CD4-positive, alpha-beta T cell treated with Interleukin-10 for 1 hour (primary cell): ENCODE results near the gene MOSMO.
"Not testable (repeated sequence)": the region's sequence is repeated elsewhere in the genome, so short reads cannot be mapped to it uniquely, and the experiment has no call there.

Experiments used
- DNase-seq: peaks from one replicate; pipeline ENCODE4 v3.0.0-alpha.2; 2020

MOSMO gene

DNA sequence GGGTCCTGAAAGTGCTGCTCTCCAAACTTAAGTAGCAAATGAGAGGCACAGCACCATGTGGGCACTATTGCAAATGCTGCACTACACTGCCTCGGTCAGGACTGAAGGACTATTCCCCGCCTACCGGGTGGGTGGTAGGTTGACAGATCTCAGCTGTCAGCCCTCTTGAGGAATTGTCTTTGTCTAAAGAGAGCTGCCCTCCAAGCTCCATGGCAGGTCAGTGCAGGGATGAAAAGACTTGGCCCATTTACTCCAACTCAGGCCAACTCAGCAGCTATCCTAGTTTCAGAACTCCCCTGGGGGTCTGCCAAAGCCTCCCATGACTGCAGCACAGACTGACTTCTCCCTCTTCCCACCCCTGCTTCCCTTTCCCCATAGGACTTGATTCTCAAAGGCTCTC, 3.6 kb upstream of the MOSMO start:
- no peak for DNase-seq

DNA sequence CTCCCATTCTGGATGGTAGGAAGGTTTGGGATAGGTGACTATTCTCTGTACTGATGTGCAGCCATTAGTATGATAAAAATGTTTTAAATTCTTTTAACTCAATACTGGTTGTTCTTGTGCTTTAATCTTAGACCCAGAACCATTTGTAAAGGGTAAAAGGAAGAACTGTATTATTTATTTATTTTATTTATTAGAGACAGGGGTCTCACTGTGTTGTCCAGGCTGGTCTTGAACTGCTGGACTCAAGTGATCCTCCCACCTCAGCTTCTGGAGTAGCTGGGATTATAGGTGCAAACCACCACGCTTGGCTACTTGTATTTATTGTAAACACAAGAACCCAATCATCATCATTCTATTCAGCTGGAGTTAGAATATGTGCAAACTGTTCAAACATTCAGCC, 2.2 kb upstream of the MOSMO start:
- no peak for DNase-seq

DNA sequence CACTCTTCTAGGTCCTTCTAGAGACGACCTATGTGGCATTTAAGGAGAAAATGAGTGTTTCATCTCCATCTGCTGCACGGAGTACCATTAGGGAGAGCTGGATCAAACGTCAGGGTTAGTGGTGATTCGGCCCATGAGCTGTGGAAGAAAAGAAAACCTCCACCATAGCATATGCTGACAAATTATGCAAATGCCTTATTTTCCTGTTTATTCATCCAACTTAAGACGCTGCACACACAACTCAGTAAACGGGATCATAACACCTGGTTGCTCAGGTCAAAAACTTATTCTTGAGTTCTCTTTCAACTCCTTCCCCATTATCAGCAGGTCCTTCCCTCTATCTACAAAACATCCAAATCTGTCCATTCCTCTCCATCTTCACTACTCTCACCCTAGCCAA, 1.3 kb upstream of the MOSMO start:
- DNase-seq = no peak

DNA sequence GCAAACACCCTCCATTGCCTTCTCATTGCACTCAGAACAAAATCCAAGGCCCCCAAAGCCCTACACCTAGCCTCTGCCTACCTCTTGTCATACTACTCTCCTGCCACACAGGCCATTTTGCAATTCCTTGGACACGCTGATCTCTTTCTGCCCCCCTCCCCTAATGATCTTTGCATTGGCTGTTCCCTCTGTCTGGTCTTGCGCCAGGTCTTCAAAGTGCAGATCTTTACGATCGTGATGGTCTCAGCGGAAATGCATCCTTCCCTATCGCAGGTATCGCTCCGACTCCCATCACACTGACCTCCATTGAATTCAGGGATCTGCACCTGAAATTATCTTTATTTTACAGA, 777 bp upstream of the MOSMO start:
- no peak for DNase-seq

DNA sequence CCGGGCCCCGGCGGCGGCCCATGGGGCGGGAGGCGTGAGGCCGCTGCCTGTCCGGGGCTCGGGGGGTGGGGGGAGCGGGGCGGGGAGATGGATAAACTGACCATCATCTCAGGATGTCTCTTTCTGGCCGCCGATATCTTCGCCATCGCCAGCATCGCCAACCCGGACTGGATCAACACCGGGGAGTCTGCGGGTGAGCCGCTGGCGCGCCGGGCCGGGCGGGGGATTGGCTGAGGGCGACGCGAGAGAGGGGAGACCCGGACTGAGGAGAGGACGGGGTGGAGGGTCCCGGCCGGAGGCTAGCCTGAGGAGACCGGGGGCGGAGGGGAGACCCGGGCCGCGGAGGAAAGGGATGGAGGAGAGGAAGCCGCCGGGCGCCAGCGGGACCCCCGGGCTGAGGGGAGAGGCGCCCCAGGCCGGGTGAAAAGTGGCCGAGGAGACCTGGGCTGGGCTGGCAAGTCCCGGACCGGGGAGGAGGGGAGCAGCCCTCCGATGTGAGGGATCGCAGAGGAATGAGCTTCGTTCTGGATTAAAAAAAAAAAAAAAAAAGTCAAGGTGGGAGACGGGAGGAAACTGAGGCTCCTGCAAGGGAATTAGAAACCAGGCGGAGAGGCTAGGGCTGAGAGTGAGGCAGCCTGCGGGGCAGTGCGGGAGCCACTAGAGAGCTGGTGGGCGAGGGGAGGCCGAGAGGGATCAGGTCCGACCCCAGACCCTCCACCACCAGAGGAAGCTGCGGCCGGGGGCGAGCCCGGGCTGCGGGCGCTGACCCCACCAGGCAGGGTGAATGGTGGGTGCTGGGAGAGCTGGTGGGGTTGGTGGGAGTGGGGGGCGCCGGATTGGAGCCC, 526 bp downstream of the MOSMO start:
- no peak for DNase-seq

DNA sequence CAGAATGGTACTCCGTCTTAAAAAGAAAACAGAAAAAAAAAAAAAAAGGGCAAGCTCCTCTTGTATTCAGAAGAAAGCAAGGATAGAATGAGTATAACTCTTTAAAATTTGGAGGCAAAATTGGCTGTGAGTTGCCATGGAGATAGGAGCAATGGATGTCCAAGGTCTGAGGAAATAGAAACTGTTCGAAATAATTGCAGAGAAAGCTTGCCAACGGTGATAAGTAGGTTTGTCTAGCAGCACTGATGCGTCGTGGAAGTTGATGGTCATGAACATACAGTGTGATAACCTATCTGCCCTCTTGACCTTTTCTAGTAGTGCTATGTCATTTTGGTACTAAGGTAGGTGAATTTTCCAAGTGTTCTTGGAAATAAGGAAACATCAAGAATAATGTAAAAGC, 3.0 kb downstream of the MOSMO start:
- no peak for DNase-seq

DNA sequence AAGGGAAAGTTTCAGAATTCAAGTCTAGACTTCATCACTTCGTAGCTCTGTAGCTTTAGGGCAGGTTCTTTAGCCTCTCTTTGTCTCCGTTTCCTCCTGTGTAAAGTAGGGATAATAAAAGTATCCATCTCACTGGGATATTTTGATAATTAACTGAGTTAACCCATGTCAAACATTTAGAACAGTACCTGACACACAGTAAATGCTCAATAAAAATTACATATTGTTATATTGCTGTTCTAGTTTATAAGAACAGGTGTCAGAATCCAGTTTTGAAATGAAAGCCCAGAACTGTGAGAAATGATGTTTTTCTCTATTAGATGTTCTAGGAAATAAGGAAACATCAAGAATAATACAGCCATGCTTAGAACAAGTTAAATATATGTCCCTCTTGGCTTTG, 4.3 kb downstream of the MOSMO start:
- DNase-seq = no peak

DNA sequence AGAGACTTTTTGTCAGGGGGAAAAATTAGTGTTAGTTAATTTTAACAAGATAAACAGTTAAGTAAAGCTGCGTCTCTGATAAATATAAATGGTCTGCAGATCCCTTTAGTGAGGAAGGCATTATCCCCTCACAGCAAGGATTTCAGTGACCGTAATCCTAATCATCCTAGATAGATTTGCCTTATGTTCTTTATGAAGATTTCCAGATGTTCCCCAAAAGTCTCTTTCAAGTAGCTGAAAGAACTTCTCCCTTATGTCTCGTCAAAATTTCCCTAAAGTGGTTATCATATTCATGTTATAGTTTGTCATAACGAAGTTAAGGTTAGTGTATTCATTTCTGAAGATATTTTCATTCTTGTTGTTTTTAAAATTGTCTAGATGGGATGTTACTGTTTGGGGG, 5.6 kb downstream of the MOSMO start:
- no peak for DNase-seq

DNA sequence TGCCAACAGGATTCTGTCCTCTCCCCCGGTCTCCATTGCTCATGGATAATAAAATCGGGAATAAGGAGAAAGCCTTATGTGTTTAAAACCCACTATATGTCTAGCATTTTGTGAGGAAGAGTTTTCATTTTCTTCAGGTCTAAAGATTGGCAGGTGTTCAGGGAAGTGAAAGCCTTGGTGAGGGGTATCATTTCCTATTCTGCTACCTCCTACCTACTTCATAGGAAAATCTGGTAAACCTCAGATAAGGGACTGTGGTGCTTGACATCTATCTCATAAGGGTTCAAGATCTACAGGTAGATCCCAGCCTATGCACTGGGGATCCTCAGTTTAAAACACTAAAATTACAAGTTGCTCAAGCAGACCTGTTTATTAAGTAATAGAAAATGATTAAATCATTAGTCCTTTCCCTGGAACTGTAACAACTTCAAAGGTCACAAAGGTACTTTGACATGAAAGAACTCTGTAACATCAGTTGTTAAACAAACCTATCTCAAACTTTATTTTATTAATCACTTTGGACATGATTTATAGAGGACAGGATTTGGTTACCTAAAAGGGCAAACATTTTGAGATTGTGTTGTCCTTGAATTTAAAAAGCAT, 6.5 kb downstream of the MOSMO start:
- no peak for DNase-seq

DNA sequence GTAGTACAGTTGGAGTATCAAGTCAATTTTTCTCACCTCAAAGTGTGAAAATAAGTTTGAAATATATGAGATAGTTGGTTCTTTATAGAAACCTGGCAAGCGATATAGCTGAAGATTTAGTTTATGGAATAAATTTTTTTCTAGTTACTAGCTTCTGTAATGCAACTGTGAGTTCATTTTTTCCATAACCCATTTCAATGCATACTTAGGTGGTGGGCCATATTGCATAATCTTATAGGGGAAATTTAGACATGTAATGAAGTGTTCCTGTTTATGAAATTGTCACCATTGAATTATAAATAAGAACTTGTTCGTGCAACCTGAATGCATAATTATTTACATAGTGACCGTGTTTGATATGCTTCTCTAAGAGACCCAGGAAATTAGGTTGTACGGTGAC, 9.0 kb downstream of the MOSMO start:
- DNase-seq = no peak

DNA sequence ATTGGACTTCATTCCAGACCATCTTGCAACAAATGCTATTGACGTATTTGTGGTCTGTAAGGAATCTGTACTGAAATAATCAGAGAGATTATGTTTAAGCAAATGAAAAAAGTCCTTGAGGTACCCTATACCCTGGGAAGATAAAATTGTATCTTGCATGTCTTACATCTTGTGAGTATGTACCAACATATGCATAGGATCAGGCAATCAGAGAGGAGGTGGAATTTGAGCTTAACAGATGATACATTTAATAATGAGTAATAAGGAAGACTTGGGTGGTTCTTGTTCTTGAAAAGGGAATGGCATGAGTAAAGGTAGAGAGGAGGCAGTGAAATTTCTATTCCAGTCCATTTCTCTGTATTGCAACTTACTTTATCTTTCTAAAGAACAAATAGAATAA, 10.6 kb downstream of the MOSMO start:
- DNase-seq = no peak

DNA sequence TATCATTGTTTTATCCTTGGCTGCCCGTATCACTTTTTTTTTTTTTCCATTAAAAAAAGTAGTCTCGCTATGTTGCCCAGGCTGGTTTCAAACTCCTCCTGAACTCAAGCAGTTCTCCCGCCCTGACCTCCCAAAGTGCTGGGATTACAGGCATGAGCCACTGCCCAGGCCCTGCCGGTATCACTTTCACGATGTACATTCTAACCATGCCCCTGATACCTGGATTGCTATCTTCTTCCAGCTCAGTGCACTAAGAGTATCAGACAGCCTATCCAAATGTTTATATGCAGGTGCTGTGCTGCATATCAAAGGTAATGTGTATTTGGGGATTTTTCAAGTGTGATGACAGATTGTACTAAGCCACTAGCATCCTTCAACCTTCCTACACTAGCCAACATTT, 14.2 kb downstream of the MOSMO start:
- no peak for DNase-seq

DNA sequence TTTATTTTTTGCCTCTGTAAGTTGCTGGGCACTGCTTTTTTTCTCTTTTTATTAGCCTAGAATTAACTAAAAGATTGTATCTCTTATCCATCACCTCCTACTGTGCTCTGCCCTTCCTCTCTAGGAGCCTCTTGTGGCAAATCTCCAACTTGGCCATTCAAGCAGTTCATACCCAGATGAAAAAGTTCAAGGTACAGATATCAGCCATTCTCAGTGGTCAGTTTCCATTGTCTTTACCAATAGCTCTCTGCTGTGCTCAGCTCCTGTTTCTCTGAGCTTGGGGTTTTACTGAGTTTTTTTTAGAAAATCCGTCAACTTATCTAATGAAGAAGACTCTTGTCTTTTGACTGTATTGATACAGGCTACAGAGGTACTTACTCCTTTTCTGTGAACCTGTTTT, 15.6 kb downstream of the MOSMO start:
- DNase-seq = no peak

DNA sequence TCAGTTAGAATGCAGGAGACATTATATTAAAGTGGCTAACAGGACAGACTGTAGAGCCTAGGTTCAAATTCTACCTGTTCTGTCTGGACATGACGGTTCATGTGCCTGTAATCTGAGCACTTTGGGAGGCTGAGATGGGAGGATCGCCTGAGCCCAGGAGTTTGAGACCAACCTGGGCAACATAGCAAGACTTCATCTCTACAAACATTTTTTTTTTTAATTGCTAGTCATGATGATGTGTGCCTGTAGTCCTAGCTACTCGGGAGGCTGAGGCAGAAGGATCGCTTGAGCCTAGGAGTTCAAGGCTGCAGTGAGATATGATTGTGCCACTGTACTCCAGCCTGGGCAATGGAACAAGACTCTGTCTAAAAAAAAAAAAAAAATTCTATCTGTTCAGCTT, 16.9 kb downstream of the MOSMO start:
- not testable (repeated sequence) for DNase-seq

DNA sequence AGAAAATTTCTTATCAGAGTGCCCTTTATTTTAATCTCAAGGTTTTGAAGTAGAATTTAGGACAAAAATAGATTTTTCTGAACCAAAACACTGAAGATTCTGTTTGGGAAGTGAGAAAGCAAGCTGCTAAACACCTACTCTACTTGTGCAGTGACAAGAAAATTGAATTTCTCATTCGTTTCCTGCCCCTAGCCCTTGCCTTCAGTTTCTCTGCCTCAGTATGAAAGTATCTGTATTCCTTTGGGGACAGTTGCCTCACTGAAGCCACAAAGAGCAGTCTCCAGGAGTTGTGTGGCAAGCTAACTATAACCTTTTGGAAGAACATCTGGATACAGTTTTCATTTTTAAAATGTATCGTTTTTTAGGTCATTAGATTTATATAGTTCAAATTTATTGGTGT, 19.7 kb downstream of the MOSMO start:
- DNase-seq = no peak

DNA sequence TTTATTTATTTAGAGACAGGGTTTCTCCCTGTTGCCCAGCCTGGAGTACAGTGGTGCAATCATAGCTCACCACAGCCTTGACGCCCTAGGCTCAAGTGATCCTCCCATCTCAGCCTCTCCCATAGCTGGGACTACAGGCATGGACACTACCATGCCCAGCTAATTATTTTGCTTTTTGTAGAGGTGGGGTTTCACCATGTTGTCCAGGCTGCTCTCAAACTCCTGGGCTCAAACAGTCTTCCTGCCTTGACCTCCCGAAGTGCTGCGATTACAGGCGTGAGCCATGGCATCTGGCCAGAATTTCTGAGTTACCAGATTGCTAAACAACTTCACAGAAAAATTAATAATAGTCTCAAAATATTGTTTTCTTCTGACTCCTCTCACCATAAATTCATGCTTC, 21.7 kb downstream of the MOSMO start:
- no peak for DNase-seq

DNA sequence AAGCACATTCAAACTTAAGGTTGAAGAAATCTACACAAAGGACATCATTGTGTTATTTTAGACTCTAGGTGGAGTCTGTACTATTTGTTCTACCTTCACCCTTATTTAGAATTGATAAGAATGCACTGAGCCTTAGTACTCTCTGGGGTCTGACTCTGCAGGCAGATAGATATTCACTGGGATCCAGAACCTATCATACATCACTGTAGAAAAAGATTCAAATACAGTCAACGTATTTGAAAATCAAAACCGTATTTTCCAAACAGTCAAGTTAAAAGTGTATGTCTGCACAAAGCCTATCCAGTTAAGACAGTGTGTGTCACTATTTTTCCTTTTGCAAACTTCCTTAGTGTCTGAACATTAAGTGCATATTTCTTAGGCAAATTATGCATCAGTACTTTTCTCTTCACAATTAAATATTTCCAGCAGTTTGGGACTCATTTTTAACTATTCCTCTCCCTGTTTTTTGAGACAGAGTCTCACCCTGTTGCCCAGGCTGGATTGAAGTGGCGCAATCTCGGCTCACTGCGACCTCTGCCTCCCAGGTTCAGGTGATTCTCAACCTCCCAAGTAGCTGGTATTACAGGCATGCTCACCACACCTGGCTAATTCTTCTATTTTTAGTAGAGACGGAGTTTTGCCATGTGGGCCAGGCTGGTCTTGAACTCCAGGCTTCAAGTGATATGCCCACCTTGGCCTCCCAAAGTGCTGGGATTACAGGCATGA, 22.3 kb downstream of the MOSMO start:
- no peak for DNase-seq

DNA sequence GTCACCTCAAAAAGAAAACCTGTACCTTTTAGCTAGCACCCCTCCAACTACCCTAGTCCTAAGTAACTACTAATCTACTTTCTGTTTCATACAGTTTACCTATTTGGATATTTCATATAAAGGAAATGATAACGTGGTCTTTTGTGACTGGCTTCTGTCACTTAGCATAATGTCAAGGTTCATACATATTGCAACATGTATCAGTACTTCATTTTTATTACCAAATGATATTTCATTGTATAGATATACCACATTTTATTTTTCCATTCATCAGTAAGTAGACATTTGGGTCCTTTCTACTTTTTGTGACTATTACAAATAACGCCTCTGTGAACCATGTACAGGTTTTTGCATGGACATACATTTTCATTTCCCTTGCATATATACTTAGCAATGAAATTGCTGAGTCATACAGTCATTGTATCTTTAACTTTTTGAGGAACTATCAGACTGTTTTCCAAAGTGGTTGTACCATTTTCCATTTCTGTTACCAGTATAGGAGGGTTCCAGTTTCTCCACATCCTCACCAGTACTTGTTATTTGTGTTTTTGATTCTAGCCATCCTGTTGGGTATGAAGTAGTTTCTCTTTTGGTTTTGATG, 23.7 kb downstream of the MOSMO start:
- DNase-seq = no peak

DNA sequence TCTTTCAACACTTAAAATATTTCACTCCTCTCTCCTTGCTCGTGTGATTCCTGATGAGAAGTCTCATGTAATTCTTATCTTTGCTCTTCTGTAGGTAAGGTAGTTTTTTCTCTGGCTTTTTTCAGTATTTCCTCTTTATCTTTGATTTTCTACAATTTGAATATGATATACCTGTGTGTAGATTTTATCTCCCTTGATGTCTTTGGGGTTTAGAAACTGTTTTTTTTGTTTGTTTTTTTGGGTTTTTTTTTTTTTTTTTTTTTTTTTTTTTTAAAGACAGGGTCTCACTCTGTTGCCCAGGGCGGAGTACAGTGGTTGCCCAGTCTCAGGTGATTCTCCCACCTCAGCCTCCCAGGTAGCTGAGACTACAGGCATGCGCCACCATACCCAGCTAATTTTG, 26.6 kb downstream of the MOSMO start:
- no peak for DNase-seq

DNA sequence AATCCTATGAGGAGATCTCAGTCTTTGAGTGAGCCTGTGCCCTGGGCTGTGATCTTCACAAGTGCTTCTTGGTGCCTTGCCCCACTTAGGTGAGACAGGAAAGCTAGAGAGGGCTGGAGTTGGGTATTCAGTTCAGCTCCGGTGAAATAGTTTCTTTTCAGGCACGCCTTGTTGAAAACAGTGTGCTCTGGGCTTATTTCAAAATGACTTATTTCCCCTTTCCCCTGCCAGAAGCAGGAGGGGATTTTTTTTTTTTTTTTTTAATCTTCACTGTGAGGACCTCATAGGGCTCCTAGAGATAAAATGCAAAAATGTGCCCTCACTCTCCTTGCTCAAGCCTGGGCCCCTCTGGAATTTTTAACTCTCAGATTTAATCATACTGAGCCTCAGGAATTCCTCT, 27.2 kb downstream of the MOSMO start:
- no peak for DNase-seq

DNA sequence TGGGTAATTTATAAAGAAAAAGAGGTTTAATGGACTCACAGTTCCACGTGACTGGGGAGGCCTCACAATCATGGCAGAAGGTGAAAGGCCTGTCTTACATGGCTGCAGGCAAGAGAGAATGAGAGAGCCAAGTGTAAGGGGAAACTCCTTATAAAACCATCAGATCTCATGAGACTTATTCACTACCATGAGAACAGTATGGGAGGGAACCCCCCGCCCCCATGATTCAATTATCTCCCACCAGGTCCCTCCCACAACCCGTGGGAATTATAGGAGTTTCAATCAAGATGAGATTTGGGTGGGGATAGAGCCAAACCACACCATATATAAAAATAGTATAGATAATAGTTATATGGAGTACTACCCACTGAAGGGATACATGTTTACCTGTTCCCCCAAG, 36.0 kb downstream of the MOSMO start:
- not testable (repeated sequence) for DNase-seq

DNA sequence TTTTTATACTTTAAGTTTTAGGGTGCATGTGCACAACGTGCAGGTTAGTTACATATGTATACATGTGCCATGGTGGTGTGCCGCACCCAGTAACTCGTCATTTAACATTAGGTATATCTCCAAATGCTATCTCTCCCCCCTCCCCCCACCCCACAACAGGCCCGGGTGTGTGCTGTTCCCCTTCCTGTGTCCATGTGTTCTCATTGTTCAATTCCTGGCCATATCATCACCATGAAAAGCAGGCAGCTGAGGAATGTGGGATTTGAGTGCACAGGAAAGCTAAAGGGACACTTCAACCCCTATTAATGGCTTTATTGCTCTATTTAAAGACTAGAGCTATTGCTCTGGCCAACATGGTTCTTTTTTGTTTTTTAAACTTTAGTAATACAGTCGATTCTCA, 38.0 kb downstream of the MOSMO start:
- not testable (repeated sequence) for DNase-seq

DNA sequence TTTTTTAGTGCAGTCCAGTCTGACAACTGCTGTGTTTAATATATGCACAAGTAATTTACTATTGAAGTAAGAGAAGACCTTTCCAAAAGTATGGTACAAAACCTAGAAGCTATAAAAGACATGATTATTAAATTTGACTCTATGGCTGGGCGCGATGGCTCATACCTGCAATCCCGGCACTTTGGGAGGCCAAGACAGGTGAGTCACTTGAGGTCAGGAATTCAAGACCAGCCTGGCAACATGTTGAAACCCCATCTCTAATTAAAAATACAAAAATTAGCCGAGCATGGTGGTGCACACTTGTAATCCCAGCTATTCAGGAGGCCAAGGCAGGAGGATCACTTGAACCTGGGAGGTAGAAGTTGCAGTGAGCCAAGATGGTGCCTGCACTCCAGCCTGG, 43.1 kb downstream of the MOSMO start:
- DNase-seq = no peak

DNA sequence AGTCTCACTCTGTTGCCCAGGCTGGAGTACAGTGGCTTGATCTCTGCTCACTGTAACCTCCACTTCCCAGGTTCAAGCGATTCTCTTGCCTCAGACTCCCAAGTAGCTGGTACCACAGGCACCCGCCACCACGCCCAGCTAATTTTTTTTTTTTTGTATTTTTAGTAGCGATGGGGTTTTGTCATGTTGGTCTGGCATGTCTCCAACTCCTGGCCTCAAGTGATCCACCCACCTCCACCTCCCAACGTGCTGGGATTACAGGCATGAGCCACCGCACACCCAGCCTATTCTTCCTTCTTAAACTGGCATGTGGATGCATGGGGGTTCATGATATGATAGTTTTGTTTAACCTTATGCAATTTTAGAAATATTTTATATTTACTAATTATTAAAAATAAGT, 45.1 kb downstream of the MOSMO start:
- DNase-seq = no peak
